Activated CD4-positive, alpha-beta T cell treated with anti-CD3 and anti-CD28 coated beads, Interleukin-2, Interleukin-6, amounts not matched to agents 100 ng/mL and 50 ng/mL, durations not matched to agents 16 hours and 8 hours (primary cell): ENCODE results near the gene SBF2.

Experiments
- DNase-seq: peaks from one replicate; pipeline ENCODE4 v3.0.0-alpha.2; 2020

SBF2 gene

GRCh38 chr11:10293423-10294289, at the start of gene SBF2:
Gene SBF2, minus strand, starts transcription at chr11:10294219. Its CDS starts 150 bp downstream, at chr11:10294069.
- peak; percentile 80 for DNase-seq

- no peak for DNase-seq
Measured at GRCh38 chr11:10338287-10338686, 44.3 kb upstream of the SBF2 start.

DNA sequence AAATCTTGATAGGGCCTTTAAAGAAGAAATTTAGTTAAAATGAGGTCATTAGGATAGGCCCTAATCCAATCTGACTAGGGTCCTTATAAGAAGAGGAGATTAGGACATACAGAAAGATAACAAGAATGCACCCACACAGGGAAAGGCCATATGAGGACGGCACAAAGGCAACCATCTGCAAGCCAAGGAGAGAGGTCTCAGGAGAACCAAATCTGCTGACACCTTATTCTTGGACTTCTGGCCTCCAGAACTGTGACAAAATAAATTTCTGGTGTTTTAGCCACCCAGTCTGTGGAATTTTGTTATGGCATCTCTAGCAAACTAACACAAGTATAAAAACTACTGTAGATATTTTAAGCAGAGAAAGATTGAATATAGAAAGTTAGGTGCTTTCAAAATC, 39.5 kb upstream of the SBF2 start:
- DNase-seq: no peak

DNA sequence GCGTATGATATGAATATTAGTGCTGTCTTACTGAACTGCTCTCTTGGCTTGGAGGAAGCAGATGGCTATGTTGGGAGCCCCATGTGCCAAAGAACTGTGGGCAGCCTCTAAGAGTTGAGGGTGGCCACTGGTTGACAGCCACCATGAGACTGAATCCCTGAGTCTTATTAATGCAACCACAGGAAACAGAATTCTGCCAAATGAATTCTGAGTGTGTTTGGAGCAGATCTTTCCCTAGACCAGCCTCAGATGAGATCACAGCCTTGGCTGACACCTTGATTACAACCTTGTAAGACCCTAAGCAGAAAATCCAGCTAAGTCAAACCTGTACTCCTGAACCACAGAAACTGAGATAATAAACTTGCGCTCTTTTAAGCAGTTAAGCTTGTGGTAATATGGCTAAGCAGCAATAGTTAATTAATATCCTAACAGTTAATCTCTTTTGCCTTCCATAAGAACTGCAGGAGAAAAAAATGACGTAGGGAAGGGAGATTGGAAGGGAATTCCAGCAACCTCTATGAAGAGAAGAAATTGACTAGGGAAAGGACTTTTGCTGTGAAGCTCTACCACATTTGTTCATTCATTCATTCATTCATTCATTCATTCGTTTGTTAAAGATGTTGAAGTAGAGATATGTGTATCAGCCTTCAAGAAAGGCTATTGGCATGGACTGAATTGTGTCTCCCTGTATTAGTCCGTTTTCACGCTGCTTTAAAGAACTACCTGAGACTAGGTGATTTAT, 37.7 kb upstream of the SBF2 start:
- no peak for DNase-seq

GRCh38 chr11:10329935-10330334, 35.9 kb upstream of the SBF2 start:
- DNase-seq: no peak

GRCh38 chr11:10329356-10329755, 35.3 kb upstream of the SBF2 start:
- no peak for DNase-seq

DNA sequence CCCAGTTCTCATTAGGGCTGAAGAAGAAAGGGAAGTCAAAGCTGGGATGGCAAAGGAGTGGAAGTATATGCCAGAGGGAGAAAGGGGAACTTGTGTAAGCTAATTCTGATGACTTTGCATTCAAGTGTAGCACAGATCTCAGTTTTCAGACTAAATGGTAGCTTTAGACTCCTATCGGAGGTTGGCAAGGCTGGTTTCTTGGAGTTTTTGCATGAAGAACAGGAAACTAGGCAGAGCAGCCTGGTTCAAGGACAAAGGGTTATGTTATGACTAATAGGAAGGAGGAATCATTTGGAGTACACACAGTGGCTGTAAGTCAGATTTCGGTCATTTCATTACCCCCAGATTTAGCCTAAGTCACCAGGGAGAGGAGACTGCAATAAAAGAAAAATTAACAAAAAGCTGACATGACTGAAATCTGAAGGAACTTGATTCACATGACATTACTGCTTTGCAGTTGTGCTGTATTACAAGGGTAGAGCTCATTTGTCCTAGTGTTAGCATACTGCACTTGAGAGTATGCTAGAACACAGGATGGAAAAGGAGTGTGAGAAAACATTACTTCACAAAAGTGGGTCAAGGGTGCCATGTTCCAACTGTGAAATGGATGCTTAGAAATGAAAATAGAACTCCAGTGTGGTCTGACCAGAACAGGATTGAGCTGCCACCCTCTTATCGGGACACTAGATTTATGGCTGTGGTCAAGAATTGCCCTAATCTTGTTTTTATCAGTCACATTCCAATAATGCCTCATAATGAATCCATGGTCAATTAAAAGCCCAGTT, 34.5 kb upstream of the SBF2 start:
- no peak for DNase-seq

DNA sequence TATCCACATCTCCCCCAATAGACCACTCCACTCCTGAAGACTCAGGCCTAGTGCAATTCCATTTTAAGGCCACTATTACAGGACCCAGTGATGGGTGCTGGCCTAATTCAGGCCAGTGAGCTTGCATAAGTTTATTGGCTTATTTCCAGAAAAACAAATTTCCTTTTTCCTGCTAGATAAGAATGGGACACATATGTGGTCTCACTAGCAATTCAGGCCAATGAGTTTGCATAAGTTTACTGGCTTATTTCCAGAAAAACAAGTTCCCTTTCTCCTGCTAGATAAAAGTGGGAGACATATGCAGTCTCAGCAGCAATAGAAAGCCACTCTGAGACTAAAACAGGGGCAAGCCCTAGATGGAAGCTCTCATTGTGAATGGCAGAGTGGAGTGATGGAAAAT, 33.2 kb upstream of the SBF2 start:
- DNase-seq: no peak

- no peak for DNase-seq
Measured at GRCh38 chr11:10326012-10326964, 32.3 kb upstream of the SBF2 start.

- no peak for DNase-seq
Measured at GRCh38 chr11:10325277-10326011, 31.4 kb upstream of the SBF2 start.

- no peak for DNase-seq
Measured at GRCh38 chr11:10324474-10324873, 30.5 kb upstream of the SBF2 start.

DNA sequence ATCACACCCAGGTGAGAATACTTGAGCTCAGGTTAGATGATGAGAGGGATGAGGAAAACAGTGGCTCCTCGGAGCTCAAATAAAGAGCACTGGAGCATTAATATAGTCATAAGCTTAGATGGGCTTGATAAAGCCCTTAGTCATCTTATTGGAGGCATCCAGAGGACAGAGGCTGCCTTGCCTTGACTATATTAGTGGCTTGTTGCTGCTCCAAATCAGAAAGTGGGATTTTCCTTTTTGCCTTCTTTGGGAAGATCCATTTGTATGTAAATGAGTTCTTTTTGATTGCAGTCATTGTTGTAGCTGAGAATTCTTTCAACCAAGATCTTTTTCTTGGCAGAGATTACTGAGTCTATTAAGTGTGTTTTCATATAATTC, 29.8 kb upstream of the SBF2 start:
- DNase-seq: no peak

GRCh38 chr11:10322830-10323792, 29.1 kb upstream of the SBF2 start:
- DNase-seq: peak; percentile 62

DNA sequence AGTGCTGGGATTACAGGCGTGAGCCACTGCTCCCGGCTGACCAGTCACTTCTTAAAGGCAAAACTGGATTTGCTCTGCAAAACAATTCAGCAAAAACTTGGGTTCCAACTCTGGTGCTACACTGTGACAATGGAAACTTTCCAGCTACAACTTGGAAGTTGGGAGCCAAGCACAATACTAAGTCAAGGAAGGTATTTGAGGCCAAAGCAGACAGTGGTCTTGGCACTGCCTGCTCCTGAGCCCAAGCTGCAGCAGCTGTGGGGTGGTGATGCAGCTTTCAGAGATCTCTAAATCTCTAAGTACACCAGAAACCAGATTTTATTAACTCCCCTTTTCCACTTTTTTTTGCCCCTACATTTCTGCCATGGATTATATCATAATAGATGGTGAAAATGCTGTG, 28.4 kb upstream of the SBF2 start:
- no peak for DNase-seq

- DNase-seq: no peak
Measured at GRCh38 chr11:10320736-10321465, 26.9 kb upstream of the SBF2 start.

DNA sequence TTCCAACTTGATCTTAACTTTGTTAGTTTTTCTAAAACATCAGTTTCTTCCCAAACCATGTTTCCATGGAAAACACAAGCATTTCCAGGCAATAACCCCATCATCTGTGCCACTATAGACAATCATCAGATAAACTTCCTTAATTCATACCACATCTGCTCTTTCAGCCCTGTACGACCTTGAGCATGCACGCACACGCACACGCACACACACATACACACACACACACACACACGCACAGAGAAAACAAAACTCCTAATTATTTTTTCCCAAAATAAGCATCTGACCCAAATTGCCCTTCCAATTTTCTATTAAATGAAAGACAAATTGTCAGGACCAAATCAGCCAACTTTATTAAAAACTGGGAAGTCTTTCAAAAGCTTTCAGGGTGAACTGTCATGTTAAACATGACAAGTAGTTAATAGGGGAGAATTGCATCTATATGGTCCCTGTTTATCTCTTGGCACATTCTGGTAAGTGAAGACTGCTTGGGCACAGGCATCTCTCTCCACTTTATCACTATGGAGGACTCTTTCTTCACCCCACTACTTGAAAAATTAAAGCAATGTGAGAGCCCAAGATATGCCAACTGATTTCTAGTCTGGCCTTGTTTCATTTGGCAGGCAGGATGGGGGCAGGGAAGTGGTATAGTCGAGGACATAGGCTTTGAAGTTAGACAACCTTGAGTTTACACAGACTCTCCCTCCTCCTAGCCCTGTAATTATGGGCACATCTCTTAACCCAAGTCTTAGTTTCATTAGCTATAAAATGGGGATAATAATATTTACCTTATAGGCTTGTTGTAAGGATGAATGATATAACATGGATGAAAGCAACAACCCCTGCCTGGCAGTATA, 25.9 kb upstream of the SBF2 start:
- no peak for DNase-seq

DNA sequence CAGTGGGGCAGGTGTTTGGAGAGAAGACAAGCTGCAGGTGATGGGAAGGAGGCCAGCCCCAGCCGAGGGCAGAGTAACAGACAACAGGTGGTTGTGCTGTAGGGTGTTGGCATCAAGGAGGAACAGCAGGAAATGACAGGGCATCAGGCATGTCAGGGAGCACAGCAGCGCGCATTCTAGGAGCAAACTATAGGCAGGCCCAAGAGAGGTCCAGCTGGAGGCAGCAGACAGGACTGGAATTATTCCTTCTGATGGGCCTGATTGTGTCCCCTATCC, 24.4 kb upstream of the SBF2 start:
- DNase-seq: no peak

DNA sequence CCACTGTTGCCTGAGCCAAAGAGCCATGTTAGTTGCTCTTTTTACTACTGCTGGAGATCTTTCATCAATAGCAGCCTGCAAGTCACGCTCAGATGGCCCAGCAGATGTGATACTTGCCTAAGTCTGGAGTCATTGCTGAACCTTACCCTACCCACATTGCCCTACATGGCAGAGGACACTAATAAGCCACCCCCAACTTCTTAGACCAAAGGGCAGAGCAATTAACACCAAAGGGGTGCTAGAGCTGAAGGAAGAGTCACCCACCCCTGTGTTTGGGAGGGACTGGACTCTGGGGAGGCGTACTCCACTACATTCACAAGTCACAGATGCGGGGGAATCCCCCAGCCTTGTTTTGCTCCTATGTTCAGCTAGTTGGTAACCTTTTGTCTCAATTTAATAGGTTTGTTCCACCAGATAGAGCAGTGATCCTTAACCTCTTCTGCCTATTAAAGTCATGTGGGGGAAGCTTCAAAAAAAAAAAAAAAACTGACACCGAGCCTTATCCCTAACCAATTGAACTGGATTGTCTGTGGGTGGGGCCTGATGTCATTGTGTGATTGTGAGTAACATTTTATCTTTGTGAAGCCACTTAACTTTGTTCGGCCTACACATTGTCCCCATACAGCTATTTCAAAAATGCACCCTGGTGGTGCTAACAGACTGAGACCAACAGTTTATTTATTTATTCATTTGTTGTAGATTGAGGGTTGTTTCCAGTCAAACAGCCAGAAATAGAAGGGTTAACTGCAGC, 23.9 kb upstream of the SBF2 start:
- DNase-seq: no peak
